AG10803 (cell line): ENCODE data around the gene ALS2.

Experiments used
- DNase-seq: peaks from one replicate; pipeline ENCODE4 v3.0.0; 2010; ENCODE audit warnings: low read depth
- H3K4me3 ChIP-seq: 2 replicates; pipeline ENCODE4 v1.5.1; 2011; ENCODE audit warnings: mild to moderate bottlenecking, low read length, control low read depth
- TF ChIP-seq, protein P1 (sequence below): conservative IDR thresholded peaks from 2 replicates; pipeline ENCODE4 v1.5.1; 2011; ENCODE audit warnings: mild to moderate bottlenecking, low read length, control low read depth, inconsistent platforms

The ALS2 gene

DNA sequence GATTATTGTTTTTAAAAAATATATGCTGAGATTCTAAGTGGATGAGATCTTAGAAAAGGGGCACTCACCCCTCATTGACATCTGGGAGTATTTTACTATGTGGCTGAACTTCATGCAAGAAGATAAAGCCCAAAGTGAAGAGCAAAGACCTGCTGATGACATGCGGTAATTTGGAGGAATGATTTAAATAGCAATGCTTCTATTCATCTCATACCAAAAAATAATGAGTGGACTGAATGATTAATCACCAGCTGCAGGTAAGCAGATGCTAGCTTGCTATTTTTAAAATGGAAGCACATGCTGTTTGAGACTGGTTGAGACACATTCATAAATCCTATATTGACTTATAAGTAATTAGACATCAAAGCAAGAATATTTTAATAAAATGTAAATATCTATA lies 12.9 kb upstream of the ALS2 start:
- peak; percentile 68 for DNase-seq
- H3K4me3 ChIP-seq, result no peak overlapping the region
- TF ChIP-seq, protein P1, sequence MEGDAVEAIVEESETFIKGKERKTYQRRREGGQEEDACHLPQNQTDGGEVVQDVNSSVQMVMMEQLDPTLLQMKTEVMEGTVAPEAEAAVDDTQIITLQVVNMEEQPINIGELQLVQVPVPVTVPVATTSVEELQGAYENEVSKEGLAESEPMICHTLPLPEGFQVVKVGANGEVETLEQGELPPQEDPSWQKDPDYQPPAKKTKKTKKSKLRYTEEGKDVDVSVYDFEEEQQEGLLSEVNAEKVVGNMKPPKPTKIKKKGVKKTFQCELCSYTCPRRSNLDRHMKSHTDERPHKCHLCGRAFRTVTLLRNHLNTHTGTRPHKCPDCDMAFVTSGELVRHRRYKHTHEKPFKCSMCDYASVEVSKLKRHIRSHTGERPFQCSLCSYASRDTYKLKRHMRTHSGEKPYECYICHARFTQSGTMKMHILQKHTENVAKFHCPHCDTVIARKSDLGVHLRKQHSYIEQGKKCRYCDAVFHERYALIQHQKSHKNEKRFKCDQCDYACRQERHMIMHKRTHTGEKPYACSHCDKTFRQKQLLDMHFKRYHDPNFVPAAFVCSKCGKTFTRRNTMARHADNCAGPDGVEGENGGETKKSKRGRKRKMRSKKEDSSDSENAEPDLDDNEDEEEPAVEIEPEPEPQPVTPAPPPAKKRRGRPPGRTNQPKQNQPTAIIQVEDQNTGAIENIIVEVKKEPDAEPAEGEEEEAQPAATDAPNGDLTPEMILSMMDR, result no peak

DNA sequence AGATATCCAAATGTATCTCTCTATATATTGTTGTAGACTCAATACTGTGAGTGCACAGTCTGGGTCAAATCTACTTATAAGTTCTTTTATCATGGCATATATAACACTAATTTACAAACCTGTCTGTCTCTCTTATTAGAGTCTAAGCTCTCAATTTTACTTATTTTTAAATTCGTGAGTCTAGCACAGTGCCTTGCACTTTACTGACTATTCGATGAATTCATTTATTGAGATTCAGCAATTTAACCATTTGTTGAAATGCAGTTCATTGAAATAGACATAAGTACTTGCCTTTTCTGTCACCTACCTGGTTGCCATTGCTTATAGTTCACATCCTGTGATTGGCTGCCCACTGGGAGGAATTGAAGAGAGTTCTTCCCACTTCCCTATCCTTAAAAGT lies 10.3 kb upstream of the ALS2 start:
- no peak overlapping the region for H3K4me3 ChIP-seq
- TF ChIP-seq, protein P1, result no peak

DNA sequence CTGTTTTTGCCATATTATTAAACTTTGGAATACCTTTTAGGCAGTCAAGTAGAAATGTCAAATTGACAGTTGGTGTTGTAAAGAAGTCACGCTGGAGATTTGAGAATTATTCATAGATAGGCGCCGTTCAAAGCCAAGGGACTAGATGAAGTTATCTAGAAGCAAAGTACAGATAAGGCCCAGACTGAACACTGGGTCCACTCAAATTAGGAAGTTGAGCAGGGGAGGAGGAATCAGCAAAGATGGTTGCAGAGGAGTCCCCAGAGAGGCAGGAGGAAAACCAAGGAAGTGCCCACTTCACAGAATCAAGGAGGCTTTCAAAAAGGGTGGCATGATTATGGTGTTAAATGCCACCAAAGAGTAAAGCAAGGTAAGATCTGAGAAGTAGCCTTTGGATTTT lies 9.6 kb upstream of the ALS2 start:
- TF ChIP-seq, protein P1, result no peak
- no peak overlapping the region for H3K4me3 ChIP-seq
- DNase-seq, result no peak

More for the DNA sequence above, 10.3 kb upstream of the ALS2 start:
- DNase-seq, result no peak

DNA sequence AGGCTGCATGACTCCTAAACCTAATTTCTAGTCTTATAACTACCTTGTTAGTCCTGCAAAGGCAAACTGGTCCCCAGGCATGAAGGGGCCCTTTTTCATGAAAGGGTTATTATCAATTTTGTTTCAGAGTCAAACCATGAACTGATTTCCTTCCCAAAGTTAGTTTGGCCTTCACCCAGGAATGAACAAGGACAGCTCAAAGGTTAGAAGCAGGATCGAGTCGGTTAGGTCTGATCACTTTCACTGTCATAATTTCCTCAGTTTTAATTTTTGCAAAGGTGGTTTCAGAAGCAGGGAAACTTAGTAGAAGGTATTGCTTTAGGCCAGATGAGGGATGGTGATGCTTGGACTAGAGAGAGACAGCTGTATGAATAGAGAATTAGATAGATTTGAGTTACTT lies 8.7 kb upstream of the ALS2 start:
- TF ChIP-seq, protein P1, result no peak
- no peak for DNase-seq
- no peak overlapping the region for H3K4me3 ChIP-seq

DNA sequence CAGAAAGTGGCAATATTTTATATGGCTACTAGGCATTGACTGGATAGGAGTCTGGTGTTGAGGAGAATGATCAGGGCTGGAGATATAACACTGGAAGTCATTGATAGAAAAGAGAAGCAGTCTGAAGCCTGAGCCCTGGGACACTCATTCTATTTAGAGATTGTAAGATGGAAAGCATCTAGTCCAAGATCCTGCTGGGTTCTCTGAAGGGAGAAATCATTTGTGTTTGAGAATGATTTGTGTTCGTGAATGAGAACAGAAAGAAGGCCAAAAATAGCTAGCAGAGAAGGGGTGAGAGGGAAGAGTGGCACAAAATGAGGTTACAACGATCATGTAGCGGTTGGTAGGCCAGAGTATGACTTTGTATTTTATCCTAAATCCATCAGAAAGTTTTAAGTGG lies 7.6 kb upstream of the ALS2 start:
- DNase-seq, result no peak
- H3K4me3 ChIP-seq, result no peak overlapping the region
- TF ChIP-seq, protein P1, result no peak

DNA sequence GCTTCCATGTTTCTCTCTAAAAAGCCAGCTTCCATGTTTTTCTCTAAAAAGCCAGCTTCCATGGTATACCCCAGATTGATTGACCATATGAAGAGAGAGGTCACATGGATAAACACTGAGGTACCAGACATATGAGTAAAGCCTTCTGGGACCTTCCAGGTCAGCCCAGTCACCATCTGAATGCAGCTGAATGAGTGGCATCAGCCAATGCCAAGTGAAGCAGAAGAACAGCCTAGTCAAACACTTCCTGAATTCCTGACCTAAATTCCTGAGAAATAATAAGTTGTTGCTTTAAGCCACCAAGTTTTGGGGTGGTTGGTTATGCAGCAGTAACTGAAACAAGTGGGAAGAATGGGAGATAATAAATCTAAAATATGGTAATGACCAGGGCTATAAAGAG lies 5.7 kb upstream of the ALS2 start:
- DNase-seq, result peak; percentile 69

DNA sequence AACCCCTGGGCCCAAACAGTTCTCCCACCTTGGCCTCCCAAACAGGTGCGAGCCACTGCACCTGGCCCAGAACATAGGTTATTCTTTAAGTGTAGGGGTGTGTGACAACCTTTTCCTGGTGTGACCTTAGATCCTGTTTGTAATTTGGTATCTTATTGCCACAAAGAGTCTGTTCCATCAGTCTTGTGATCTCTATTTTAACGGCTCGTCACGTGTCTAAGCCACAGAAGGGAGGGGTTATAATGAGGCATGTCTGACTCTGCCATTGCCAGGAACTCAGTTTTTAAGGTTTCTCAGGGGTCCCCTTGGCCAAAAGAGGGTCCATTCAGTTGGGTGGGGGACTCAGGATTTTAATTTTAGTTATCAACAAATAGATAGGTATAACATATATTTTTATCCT lies 4.4 kb upstream of the ALS2 start:
- TF ChIP-seq, protein P1, result no peak
- no peak for DNase-seq
- H3K4me3 ChIP-seq, result no peak overlapping the region

More for the DNA sequence above, 5.7 kb upstream of the ALS2 start:
- TF ChIP-seq, protein P1, result no peak
- no peak overlapping the region for H3K4me3 ChIP-seq
